Raji (cell line): ENCODE measurements around the gene REM2.

Experiments
- POLR2A ChIP-seq: IDR thresholded peaks from 2 replicates; pipeline ENCODE4 v1.6.1; 2011; ENCODE audit warnings: low read depth, low read length, control low read depth; ENCODE audit not compliant: insufficient read depth

The REM2 gene, protein sequence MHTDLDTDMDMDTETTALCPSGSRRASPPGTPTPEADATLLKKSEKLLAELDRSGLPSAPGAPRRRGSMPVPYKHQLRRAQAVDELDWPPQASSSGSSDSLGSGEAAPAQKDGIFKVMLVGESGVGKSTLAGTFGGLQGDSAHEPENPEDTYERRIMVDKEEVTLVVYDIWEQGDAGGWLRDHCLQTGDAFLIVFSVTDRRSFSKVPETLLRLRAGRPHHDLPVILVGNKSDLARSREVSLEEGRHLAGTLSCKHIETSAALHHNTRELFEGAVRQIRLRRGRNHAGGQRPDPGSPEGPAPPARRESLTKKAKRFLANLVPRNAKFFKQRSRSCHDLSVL

GRCh38 chr14:22883173-22883976 lies at the start of gene REM2:
TSS of gene REM2 (plus strand) at chr14:22883222. CDS start at chr14:22883288, 66 bp downstream.
- no peak for TF ChIP-seq POLR2A

DNA sequence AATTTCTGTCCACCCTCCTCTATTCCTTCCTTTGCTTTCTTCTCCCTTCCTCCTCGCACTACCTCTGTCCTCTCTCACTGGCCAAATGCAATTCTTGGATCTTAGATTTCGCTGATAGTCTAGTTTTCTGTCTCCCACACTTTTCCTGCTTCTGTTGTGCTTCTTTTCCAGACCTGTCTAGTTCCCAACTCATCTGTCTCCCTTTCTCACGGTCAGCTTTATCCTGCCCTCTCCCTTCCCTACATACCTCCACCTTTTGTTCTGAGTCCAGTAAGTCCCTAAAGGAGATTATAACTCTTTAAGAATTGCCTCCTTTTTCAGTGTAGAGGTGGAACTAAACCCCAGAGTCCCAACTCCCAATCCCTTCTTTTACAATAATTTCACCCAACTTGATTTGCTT lies 47.5 kb upstream of the REM2 start:
- TF ChIP-seq POLR2A, result no peak

DNA sequence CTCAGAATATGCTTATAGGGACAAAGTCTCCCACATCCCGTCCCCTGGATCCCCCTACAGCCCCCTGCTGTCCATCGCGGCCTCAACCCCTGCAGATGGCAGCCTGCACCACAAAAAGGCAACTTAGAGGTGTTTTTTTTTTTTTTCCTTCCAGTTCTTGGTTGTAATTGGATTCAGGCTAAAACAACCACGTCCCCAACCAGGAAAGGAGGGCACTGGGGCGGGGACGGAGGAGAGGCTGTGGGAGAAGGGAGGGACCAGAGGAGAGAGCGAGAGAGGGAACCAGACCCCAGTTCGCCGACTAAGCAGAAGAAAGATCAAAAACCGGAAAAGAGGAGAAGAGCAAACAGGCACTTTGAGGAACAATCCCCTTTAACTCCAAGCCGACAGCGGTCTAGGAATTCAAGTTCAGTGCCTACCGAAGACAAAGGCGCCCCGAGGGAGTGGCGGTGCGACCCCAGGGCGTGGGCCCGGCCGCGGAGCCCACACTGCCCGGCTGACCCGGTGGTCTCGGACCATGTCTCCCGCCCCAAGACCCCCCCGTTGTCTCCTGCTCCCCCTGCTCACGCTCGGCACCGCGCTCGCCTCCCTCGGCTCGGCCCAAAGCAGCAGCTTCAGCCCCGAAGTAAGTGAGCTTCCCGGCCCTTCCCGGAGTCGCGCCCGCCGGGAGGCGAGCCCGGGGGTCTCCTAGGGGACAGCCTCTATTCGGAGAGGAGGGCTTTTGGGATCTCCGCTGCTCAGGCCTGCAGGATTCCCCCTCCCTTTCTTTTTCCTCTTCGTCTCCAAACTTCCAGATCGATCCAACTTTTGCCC lies 46.5 kb upstream of the REM2 start, which contains the start of gene MMP14:
Gene MMP14, plus strand, starts transcription at position 285 of the 813 bp plus-strand sequence. Its CDS starts 233 bp downstream, at position 518.
- TF ChIP-seq POLR2A, result no peak

DNA sequence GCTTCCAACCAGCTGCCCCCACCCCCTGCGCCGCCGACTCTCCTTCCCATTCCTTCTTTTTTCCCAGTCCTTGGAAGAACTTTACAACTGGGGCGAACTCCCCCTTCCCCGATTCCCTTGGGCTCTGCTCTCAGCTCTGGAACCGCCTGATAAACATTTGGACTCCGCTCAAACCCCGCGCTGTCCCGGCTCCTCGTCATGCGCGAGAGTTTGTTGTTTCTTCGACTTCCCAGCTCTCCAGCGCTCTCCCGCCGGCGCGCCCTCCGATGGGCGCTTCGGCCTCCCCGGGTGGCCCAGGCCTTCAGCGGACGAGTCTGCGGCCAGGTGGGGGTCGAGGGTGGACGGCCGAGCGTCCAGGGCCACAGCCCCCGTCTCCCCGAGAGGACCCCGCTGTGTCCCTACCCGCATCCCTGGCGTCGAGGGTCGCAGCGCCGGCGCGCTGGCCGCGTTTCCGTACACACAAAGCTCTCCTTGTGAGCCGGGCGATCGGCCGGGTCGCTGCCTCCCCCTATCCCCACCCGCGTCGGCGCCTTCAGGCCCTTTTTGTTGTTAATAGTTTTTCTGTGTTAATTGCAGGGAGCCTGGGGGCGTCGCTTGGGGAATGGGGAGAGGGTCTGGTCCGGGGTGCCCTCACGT lies 45.8 kb upstream of the REM2 start:
- no peak for TF ChIP-seq POLR2A

DNA sequence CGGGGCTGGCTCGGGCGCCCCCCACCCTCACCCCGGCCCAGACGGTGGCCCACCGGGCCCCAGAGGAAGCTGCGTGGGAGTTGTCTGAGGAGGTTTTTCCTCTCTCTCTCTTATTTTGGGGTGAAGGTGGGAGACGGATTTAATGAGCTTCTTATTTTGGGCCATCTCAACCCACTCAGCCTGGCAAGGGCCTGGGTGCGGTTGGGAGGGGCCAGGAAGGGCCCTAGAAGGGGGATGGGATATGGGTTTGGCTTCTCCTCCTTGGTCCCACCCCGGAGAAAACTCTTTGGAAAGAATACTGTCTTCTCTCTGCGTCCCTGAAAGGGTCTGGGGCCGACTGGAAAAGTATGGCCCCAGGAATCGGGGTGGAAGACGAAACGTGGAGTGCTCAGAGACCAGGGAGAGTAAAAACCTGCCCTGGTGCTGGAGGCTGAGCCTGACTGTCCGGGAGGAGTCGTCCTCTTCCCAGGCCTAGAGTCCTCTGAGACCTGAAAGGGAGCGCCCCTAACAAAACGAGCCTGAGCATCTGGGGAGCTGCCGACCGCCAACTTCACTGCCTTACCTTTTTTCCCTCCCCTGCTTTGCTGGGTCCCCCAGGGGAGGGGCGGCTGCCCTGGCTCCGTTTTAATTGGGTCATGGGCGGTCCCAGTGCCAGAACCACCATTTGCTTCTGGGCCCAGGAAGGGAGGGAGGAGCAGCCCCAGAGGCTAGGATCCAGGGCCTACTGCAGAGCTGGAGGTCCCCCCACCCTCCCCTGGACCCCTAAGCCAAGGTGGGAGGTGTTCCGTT lies 45.1 kb upstream of the REM2 start:
- TF ChIP-seq POLR2A, result no peak

DNA sequence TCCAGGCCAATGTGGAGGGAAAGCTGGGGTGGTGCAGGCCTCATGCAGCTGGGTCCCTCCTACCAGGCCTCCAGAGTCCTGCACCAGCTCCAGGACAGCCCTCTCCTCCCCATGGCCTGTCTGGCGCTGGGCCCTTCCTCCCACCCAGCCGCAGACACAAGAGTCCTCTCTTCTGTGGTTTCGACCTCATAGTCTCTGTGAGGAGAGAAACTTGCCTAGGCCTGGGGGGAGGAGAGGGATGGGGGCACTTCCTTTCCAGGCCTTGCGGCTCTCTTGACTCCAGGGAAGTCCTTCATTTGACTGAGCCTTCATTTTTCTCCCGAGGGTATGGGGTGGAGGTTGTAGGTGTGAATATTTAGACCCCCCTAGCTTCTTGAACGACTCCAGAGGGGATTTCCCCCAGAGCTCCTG lies 44.4 kb upstream of the REM2 start:
- no peak for TF ChIP-seq POLR2A

DNA sequence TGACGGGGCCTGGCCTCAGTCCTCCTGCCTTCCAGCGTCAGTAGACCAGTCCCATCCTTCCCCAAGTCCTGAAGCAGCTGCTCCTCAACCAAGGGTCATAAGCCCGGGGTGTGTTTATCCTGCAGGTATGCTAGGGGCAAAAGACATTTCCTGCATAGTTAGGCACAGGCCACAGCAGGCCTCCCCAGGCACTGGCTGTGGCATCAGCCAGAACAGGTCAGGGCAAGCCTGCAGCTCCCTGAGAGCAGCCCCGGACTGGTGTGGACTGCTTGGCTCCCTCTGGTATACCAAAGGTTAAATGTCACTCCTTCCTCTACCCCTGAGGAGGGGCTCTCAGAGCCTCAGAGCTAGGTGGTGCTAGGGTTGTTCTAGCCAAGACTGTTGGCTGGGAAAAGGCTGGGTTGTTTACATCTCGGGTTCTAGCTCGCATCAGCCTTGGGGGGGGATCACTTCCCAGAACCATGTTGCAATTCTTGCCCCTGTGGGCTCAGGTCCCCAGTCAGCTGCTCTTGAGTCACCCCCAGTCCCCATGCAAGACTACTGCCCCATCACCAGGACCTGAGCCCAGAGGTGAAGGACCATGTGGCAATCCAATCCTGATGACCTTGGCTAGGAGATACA lies 43.8 kb upstream of the REM2 start:
- no peak for TF ChIP-seq POLR2A

DNA sequence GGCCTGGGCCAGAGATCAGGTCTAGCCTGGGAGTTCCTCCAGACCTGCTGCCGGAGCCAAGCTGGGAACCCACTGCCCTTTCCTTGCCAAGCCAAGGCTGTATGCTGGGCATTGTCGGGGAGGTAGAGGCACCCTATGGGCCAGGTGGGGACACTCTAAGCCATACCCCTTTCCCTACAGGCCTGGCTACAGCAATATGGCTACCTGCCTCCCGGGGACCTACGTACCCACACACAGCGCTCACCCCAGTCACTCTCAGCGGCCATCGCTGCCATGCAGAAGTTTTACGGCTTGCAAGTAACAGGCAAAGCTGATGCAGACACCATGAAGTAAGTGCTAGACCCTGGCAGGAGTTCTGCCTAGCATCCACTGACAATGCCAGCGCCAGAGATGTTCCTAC lies 41.7 kb upstream of the REM2 start:
- no peak for TF ChIP-seq POLR2A

DNA sequence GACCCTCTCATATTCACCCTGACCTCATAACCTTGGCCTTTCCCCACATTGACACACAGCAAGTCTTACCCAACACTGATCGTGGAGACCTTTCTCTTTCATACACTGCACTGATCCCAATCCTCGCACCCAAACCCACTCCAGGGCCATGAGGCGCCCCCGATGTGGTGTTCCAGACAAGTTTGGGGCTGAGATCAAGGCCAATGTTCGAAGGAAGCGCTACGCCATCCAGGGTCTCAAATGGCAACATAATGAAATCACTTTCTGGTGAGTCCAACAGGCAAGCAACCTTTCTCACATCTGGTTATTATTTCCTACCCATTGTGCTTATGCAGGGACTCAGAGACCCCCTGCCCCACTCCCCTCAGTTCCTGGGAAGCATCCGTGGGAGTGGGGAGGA lies 41.3 kb upstream of the REM2 start:
- no peak for TF ChIP-seq POLR2A

GRCh38 chr14:22842211-22843122 lies 40.6 kb upstream of the REM2 start:
- no peak for TF ChIP-seq POLR2A

DNA sequence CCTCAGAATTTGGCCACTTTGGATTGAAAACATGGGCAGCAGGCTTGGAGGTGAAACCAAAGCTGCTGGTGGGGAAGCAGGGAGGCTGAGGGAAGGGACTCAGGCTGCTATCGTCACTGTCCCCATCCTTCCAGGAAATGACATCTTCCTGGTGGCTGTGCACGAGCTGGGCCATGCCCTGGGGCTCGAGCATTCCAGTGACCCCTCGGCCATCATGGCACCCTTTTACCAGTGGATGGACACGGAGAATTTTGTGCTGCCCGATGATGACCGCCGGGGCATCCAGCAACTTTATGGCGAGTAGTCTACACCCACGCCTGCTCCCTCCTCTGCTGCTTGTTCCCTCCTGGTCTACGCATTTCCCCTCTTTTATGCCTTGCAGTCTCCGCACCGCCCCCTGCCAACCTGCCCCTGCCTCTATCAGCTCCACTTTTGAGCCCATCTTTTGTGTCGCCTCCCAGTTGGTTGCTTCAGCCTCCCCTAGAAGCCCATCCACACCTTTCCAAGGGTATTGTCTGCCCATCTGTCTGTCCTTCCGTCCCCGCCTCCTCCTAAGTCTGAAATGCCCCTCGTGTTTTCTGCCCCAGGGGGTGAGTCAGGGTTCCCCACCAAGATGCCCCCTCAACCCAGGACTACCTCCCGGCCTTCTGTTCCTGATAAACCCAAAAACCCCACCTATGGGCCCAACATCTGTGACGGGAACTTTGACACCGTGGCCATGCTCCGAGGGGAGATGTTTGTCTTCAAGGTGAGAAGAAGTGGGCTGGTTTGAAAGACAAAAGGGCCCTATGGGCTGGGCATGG lies 39.7 kb upstream of the REM2 start:
- no peak for TF ChIP-seq POLR2A

- no peak for TF ChIP-seq POLR2A
Measured at GRCh38 chr14:22844221-22845102, 38.6 kb upstream of the REM2 start.
